Lower leg skin (tissue), 4 donors: Measurements from ENCODE around the gene GLIPR1L1. TPM values are rescaled to one million over a fixed set of nuclear protein-coding genes. Genes with fewer than 3 reads are reported as not detected.

Experiments used
- DNase-seq, 2 donors: peaks; one replicate each; pipeline ENCODE4 v3.0.0-alpha.2; 2019; ENCODE audit warnings: low spot score in 2 of 2
- H3K4me3 ChIP-seq: fragments of 200-600 bp; sonication (generic); 2 replicates; pipeline ENCODE4 v1.5.1; 2017; ENCODE audit warnings: mild to moderate bottlenecking, low read depth; ENCODE audit not compliant: poor library complexity, severe bottlenecking
- POLR2A ChIP-seq, 2 donors: fragments of 450-650 bp; IDR thresholded peaks; one replicate each; pipeline ENCODE4 v1.6.1; 2016 to 2017; ENCODE audit warnings: antibody characterized with exemption in 2 of 2, mild to moderate bottlenecking in 1 of 2, moderate library complexity in 1 of 2
- WGBS, 2 donors: methylation state at CpG; one replicate each; pipeline ENCODE4 v1.1.5; 2018; 5-methylcytosine and 5-hydroxymethylcytosine counted together
- intact Hi-C: fragments of 100-400 bp; cut with DNase I; formaldehyde crosslinking; loops from one replicate; pipeline ENCODE4 v1.15.0; 2023; ENCODE audit warnings: low total_unique reads
- total RNA-seq, 4 donors: library from RNA; depleted of rRNA; stranded (reverse); fragments of >200 nt; gene quantifications; one replicate each; pipeline ENCODE4 v1.1.0, GENCODE V29; 2016
- TF ChIP-seq, protein P1 (sequence below), 3 donors: fragments of 450-650 bp; IDR thresholded peaks; one replicate each; pipeline ENCODE4 v1.5.1; 2016; ENCODE audit warnings: antibody characterized with exemption in 3 of 3, mild to moderate bottlenecking in 3 of 3, moderate library complexity in 2 of 3

The GLIPR1L1 gene
- total RNA-seq, 4 donors from 2014 or later: not detected

DNA sequence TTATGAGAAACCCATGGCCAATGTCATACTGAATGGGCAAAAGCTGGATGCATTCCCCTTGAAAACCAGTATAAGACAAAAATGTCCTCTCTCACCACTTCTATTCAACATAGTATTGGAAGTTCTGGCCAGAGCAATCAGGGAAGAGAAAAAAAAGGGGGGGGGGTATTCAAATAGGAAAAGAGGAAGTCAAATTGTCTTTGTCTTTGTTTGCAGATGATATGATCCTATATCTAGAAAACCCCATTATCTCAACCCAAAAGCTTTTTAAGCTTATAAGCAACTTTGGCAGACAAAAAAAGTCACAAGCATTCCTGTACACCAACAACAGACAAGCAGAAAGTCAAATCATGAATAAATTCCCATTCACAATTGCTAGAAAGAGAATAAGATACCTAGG lies 19.5 kb downstream of the GLIPR1L1 start:
- intact Hi-C loops: no loop called here

GRCh38 chr12:75360920-75361319 lies 26.4 kb downstream of the GLIPR1L1 start:
- DNase-seq: no peak
- TF ChIP-seq POLR2A (IDR thresholded peaks at IDR 0.05): no peak
- TF ChIP-seq, protein P1, sequence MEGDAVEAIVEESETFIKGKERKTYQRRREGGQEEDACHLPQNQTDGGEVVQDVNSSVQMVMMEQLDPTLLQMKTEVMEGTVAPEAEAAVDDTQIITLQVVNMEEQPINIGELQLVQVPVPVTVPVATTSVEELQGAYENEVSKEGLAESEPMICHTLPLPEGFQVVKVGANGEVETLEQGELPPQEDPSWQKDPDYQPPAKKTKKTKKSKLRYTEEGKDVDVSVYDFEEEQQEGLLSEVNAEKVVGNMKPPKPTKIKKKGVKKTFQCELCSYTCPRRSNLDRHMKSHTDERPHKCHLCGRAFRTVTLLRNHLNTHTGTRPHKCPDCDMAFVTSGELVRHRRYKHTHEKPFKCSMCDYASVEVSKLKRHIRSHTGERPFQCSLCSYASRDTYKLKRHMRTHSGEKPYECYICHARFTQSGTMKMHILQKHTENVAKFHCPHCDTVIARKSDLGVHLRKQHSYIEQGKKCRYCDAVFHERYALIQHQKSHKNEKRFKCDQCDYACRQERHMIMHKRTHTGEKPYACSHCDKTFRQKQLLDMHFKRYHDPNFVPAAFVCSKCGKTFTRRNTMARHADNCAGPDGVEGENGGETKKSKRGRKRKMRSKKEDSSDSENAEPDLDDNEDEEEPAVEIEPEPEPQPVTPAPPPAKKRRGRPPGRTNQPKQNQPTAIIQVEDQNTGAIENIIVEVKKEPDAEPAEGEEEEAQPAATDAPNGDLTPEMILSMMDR (IDR thresholded peaks at IDR 0.05): no peak
- H3K4me3 ChIP-seq: no peak overlapping the region
- intact Hi-C loops: no loop called here

More for the DNA sequence above, 19.5 kb downstream of the GLIPR1L1 start:
- DNase-seq: no peak
- TF ChIP-seq, protein P1 (IDR thresholded peaks at IDR 0.05): no peak
- no peak for TF ChIP-seq POLR2A (IDR thresholded peaks at IDR 0.05)
- no peak overlapping the region for H3K4me3 ChIP-seq

DNA sequence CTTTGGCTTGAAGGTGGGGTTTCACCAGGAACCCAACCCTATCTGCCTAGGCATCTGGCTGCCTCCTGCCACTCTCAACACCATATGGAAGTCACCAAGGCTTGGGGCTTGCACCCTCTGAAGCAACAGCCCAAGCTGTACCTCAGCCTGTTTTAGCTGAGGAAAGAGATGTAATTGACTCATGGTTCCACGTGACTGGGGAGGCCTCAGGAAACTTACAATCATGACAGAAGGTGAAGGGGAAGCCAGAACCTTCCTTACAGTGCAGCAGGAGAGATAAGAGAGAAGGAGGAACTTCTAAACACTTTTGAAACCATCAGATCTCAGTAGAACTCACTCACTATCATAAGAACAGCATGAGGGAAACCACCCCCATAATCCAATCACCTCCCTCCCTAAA lies 26.9 kb downstream of the GLIPR1L1 start:
- DNase-seq: no peak
- no peak overlapping the region for H3K4me3 ChIP-seq
- 67 to 71% methylated on average over 1 of the region's 1 CpG for WGBS, 2 donors
- TF ChIP-seq, protein P1 (IDR thresholded peaks at IDR 0.05): no peak
- no peak for TF ChIP-seq POLR2A (IDR thresholded peaks at IDR 0.05)
- intact Hi-C loops: no loop called here

GRCh38 chr12:75364919-75365318 lies 30.4 kb downstream of the GLIPR1L1 start:
- intact Hi-C loops: no loop called here
- DNase-seq: no peak
- H3K4me3 ChIP-seq: no peak overlapping the region
- TF ChIP-seq, protein P1 (IDR thresholded peaks at IDR 0.05): no peak
- no peak for TF ChIP-seq POLR2A (IDR thresholded peaks at IDR 0.05)

DNA sequence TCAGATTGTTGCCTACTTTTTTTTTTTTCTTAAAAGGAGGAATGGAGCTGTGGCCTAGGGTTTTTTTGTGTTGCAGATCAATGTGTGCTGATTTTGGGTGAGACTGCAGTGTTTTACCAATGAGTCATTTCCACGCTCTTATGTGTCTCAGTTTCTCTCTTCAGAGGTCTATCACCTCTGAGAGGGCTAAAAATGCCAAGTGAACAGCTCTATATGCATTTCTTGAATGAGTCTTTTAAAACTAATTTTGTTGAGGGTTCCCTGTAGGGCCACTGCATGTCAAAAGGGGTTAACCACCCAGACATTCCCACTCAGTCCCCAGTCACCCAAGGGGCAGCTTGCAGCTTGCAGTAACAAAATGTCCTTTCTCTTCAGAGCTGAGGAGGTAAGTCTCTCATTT lies 32.2 kb downstream of the GLIPR1L1 start:
- intact Hi-C loops: no loop called here
- no peak overlapping the region for H3K4me3 ChIP-seq
- no peak for DNase-seq
- TF ChIP-seq, protein P1 (IDR thresholded peaks at IDR 0.05): no peak
- no peak for TF ChIP-seq POLR2A (IDR thresholded peaks at IDR 0.05)
- 97% methylated on average over 1 of the region's 1 CpG for WGBS, 2 donors

DNA sequence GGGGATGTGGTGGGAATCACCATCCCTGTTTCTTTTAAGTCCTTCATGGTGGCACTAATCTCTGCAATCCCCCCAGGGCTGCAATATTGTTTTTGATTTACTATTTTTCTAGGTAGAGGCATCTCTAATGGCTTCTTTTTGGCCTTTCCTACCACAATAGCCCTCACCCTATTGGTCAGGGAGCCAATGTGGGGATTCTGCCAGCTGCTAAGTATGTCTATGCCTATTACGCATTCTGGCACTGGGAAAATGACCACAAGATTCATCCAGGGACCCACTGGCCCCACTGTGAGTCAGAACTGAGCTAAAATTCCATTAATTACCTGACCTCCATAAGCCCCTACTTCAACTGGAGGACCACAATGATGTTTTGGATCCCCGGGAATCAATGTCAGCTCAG lies 40.5 kb downstream of the GLIPR1L1 start:
- WGBS, 2 donors: 89 to 94% methylated on average over 2 of the region's 2 CpGs
- TF ChIP-seq POLR2A (IDR thresholded peaks at IDR 0.05): no peak
- TF ChIP-seq, protein P1 (IDR thresholded peaks at IDR 0.05): no peak
- intact Hi-C loops: no loop called here
- DNase-seq: no peak
- H3K4me3 ChIP-seq: no peak overlapping the region
